SJCRH30 (cell line): Measurements from ENCODE around the gene OSBPL6. TPM values are rescaled to one million over a fixed set of nuclear protein-coding genes. Genes with fewer than 3 reads are reported as not detected.

Experiments
- DNase-seq, 2 experiments: peaks; one replicate each; pipeline ENCODE4 v3.0.0-alpha.2; 2015 to 2020
- H3K27ac ChIP-seq: fragments of 250-450 bp; sonication (Bioruptor Pico); 2 replicates; pipeline ENCODE4 v1.5.1; 2020; ENCODE audit warnings: mild to moderate bottlenecking, moderate library complexity
- H3K27me3 ChIP-seq: fragments of 250-450 bp; sonication (Bioruptor Pico); 2 replicates; pipeline ENCODE4 v1.5.1; 2020; ENCODE audit warnings: mild to moderate bottlenecking, moderate library complexity
- H3K36me3 ChIP-seq: fragments of 250-450 bp; sonication (Bioruptor Pico); 2 replicates; pipeline ENCODE4 v1.5.1; 2020; ENCODE audit warnings: mild to moderate bottlenecking, moderate library complexity
- H3K4me1 ChIP-seq: fragments of 250-450 bp; sonication (Bioruptor Pico); 2 replicates; pipeline ENCODE4 v1.5.1; 2020; ENCODE audit warnings: mild to moderate bottlenecking, moderate library complexity
- H3K4me3 ChIP-seq: fragments of 250-450 bp; sonication (Bioruptor Pico); 2 replicates; pipeline ENCODE4 v1.5.1; 2020; ENCODE audit warnings: mild to moderate bottlenecking, moderate library complexity
- H3K9me3 ChIP-seq: fragments of 250-450 bp; sonication (Bioruptor Pico); replicated peaks from 2 replicates; pipeline ENCODE4 v1.5.1; 2020; ENCODE audit warnings: mild to moderate bottlenecking, moderate library complexity
- total RNA-seq: library from RNA; depleted of rRNA; stranded (reverse); fragments of >200 nt; shearing (Covaris generic); gene quantifications from 2 replicates; pipeline ENCODE4 v1.2.3, GENCODE V29; 2014

OSBPL6 gene
- total RNA-seq, 1 experiment from 2014 or later, result 14.6 TPM

DNA sequence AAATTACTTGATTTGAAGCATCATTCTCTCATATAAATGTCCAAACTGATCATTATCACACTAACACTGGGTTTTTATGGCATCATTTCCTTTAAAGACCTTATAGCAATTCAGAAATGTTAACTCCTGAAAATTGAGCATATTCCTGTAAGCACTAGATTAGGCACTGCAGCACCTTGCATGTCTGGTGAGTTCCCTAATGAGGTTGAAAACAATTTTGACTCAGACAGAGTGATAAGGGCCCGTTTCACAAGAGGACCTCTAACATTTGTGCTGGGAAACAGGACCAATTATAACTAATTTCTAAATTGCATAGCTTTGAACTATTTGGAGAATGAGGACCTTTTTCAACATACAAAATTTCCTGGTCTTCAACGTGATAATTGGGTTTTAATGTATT, 69.9 kb downstream of the OSBPL6 start:
- H3K27ac ChIP-seq, result no peak overlapping the region
- H3K4me1 ChIP-seq, result peaks cover 11% of the 10 kb centered on the region
- no peak for DNase-seq
- no peaks in the 10 kb centered on the region for H3K27me3 ChIP-seq
- no peaks in the 10 kb centered on the region for H3K9me3 ChIP-seq
- no peaks in the 10 kb centered on the region for H3K36me3 ChIP-seq
- no peak overlapping the region for H3K4me3 ChIP-seq

DNA sequence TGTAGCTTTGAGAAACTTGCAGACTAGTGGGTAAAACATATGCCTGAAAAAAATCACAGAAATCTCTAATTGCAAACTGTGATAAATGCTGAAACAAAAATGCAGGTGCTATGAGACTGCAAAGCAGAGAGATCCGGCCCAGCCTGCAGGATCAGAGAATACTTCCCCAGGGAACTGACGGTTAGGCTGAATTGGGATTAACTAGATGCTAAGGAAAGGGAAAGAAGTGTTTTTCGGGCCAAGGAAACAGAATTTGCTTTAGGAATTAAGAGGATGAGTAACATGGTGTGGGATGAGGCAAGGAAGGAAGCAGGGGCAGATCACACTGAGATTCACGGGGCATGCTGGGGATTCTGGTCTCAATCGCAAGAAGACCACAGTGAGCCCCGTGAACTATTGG, 71.5 kb downstream of the OSBPL6 start:
- Histone ChIP-seq H3K9me3 (no peaks in the 10 kb centered on the region), H3K27me3 (no peaks in the 10 kb centered on the region), H3K4me3 (no peak overlapping the region), H3K4me1 (peaks cover 8% of the 10 kb centered on the region; the same call in 1 of the 2 replicates), H3K36me3 (no peaks in the 10 kb centered on the region), H3K27ac (no peak overlapping the region)
- DNase-seq, result no peak

DNA sequence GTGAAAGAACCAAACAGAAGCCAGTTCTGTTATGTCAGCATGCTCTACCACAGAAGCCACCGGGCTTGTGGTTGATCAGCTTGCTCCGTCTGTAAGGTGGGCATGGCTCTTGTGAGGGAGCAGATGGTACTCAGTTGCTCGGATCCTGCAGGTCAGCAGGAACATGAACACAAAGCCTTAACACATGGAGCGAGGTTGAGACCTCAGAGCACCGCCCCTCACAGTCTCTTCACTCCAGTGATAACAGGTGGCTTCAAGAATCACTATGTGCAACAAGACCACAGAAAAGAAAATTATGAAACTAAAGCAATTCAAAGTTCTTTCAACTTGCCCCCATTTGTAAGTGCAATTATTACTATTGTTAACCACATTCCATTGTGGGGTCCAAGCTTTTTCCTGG, 72.1 kb downstream of the OSBPL6 start:
- Histone ChIP-seq H3K36me3 (no peaks in the 10 kb centered on the region), H3K9me3 (no peaks in the 10 kb centered on the region), H3K4me3 (no peak overlapping the region), H3K4me1 (peaks cover 8% of the 10 kb centered on the region; the same call in 1 of the 2 replicates), H3K27ac (no peak overlapping the region), H3K27me3 (no peaks in the 10 kb centered on the region)
- peak in 1 of 2 experiments; percentile 35 for DNase-seq

DNA sequence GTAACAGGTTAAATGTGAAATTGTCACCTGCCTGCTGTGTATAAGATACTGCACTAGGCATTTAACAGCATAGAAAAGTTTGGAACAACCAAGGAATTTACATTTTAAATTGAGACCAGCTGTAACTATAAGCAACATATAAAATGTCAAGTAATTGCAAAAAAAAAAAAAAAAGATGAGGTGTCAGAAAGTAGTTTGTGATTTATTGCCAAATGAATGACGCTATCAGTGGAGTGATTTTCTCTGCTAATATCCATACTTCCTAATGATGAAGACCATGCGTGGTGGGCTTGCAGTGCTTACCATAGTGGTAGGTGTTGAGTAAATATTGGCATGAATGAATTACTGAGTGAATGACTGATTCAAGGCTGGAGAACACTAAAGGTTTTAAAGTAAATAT, 73.3 kb downstream of the OSBPL6 start:
- Histone ChIP-seq H3K36me3 (no peaks in the 10 kb centered on the region), H3K4me3 (no peak overlapping the region), H3K27ac (no peak overlapping the region), H3K9me3 (no peaks in the 10 kb centered on the region; the same call in 1 of the 2 replicates), H3K27me3 (no peaks in the 10 kb centered on the region), H3K4me1 (peaks cover 8% of the 10 kb centered on the region; the same call in 1 of the 2 replicates)
- no peak for DNase-seq

DNA sequence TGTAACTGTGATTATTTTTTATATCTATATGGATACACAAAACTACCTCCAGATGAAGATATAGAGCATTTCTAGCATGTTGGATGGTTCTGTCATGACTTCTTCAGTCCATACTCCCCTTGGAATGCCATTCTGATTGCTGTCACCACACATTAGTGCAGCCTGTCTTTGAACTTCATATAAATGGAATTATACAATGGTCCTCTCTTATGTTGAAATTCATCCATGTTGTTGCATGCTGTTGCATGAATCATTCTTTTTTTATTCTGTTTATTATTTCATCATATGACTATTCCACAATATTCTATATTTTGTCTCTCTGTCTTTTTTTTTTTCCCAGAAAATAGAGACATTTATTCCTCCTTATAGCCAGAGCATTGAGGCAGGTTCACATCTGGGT, 74.1 kb downstream of the OSBPL6 start:
- no peak for DNase-seq
- H3K9me3 ChIP-seq, result no peaks in the 10 kb centered on the region; the same call in 1 of the 2 replicates

DNA sequence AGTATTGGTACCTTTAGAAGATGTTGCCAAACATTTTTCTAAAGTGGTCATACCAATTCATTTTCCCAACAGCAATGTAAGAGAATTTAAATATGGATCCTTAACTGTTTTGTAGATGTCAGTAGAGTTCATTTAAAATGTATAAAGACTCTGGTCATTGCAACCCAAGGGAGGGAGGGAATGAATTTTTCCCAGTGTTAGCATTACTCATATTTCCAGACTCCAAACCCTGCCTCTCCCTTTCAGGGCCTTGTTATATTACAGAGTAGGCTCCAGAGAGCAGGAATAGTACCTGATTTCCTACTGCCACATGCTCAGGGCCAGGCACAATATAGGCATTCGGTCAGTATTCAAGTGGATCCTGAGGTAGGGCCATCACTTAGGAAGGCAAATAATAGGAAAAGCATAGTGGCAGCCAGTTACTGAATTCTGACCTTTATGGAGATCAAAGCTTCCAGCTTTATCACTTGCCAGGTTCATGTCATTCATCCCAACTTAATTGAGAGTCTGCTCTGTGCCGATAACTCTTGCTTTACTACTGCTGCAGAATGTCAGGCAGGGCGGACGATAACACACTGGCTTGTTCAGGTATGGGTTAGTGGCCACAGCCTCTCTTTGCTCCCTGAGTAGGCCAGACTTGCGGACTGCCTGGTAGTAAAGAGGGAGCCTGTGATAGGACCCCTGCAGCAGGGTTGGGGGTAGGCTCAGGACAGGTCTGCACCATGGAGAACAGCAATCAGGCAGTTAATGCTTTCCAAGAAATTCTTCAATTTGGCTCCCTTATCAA, 75.3 kb downstream of the OSBPL6 start:
- no peak for DNase-seq
- Histone ChIP-seq H3K27ac (no peak overlapping the region), H3K9me3 (no peaks in the 10 kb centered on the region; the same call in 1 of the 2 replicates), H3K27me3 (no peaks in the 10 kb centered on the region), H3K4me1 (peaks cover 8% of the 10 kb centered on the region; the same call in 1 of the 2 replicates), H3K36me3 (no peaks in the 10 kb centered on the region), H3K4me3 (no peak overlapping the region)

More for the DNA sequence above, 74.1 kb downstream of the OSBPL6 start:
- Histone ChIP-seq H3K4me3 (no peak overlapping the region), H3K36me3 (no peaks in the 10 kb centered on the region), H3K4me1 (peaks cover 8% of the 10 kb centered on the region; the same call in 1 of the 2 replicates), H3K27me3 (no peaks in the 10 kb centered on the region), H3K27ac (no peak overlapping the region)

DNA sequence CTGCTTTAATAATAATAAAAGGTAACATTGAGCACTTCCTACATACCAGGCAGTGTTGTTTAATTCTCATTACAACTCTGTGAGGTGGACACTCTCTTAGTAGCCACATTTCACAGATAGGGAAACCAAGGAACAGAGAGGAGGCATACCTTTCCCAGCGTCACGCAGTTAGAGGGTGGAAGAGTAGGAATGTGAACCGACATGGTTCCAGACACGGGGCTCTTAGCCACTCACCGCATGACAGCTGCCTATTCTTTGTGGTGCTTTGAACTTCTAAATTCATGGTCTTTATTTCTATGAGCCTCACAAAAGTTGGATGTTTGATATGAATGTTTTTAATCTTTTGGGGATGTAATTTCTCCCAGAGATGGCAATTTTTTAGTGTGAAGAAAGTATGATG, 76.0 kb downstream of the OSBPL6 start:
- Histone ChIP-seq H3K27me3 (no peaks in the 10 kb centered on the region), H3K4me3 (no peak overlapping the region), H3K27ac (no peak overlapping the region), H3K36me3 (no peaks in the 10 kb centered on the region), H3K9me3 (no peaks in the 10 kb centered on the region; the same call in 1 of the 2 replicates), H3K4me1 (peaks cover 8% of the 10 kb centered on the region; the same call in 1 of the 2 replicates)
- DNase-seq, result no peak

DNA sequence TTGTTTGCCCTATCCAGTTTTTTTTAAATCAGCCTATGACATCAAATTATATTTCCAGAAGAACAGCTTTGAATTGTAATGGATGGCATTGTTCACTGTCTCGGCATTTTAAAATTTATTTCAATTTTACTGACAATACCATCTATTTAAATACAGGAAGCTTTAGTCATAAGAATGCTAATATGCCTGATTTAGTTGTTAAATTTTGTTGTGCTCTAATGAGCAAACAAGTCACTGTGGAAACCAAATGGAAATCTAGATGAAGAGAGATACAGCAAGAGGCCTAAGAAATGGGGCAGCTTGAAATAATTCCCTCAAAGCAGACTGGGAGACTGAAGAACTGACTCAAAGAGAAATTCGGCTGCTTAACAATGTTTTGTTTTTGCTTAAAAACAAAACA, 76.8 kb downstream of the OSBPL6 start:
- no peaks in the 10 kb centered on the region for H3K36me3 ChIP-seq
- H3K4me1 ChIP-seq, result peaks cover 6% of the 10 kb centered on the region; the same call in 1 of the 2 replicates
- no peaks in the 10 kb centered on the region for H3K27me3 ChIP-seq
- H3K27ac ChIP-seq, result no peak overlapping the region
- H3K9me3 ChIP-seq, result no peaks in the 10 kb centered on the region; the same call in 1 of the 2 replicates
- H3K4me3 ChIP-seq, result no peak overlapping the region
- no peak for DNase-seq

DNA sequence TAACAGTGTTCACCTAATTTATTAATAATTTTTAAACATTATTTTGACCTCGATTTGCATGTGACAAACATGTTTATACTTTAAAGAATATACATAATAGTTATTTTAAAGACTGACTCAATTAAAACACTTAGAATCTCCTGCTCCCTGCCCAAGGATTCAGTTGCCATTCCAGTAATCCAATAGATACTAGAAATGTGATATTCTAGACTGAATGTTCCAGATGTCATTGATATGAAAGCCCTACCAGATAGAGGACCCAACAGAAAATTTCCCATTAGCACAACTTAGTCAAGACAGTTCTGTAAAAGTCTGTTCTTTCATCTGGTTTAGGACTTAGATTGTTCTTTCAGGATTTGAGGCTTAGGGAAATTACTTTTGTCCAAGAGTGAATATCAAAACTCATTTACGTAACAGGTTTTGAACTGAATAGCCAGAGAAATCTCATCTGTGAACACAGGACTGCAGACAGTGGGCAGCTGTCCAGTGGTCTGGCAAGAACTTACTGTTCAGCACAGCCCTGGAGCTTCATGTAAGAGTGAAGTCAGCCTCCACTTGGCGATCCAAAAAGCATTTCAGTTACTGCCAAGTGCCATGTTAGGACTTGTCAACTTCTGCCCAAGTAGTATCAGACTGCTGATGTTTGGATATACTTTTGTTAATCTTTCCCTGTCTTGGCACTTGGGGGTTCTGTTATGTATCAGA, 77.5 kb downstream of the OSBPL6 start:
- DNase-seq, result no peak
- H3K4me1 ChIP-seq, result no peaks in the 10 kb centered on the region
- H3K9me3 ChIP-seq, result no peaks in the 10 kb centered on the region; the same call in 1 of the 2 replicates
- no peaks in the 10 kb centered on the region for H3K27me3 ChIP-seq
- H3K4me3 ChIP-seq, result no peak overlapping the region
- H3K36me3 ChIP-seq, result no peaks in the 10 kb centered on the region
- no peak overlapping the region for H3K27ac ChIP-seq

DNA sequence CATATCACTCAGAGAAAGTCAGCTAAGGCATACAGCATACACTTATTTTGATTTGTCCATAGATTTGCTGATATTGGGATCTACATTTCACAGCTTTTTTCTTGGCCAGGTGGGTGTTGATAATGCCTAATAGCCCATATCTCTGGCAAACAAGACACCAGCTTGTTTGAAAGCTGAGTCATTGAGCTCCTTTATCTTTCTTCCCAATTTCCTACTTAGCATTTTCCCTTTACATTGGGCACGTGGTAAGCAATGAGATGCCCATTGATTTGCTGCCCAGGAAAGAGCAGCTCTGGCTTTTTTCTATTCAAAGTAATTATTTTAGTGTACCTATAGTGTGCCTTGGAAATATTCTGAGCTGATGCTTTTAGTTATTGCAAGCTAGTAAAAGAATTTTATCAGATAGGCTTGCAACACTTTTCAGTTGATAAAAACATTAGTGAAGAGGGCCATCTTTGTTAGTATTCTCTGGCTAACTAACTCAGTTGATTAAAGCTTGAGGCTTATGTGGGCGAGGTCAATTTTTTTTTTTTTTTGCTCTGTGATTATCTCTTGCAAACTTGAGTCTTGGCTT, 79.6 kb downstream of the OSBPL6 start:
- Histone ChIP-seq H3K36me3 (no peaks in the 10 kb centered on the region), H3K4me1 (peaks cover 10% of the 10 kb centered on the region), H3K27ac (no peak overlapping the region), H3K27me3 (no peaks in the 10 kb centered on the region), H3K9me3 (no peaks in the 10 kb centered on the region; the same call in 1 of the 2 replicates), H3K4me3 (no peak overlapping the region)
- DNase-seq, result no peak

DNA sequence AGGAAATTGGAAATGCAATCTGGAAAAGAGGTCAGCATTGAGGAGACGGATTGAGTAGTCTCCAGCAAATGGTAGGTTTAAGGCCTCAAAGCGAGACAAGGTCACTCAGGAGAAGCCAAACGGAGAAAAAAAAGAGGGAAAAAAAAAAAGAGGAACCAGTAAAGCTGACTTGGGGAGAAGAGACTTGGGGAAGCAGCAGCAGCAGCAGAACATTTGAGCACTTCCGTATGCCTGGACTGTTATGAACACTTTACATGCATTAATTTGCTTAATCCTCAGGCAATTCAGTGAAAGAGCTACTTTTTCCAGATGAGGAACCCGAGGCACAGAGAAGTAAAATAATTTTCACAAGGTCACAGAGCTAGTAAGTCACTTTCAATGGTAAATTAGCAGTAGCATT, 81.3 kb downstream of the OSBPL6 start:
- no peaks in the 10 kb centered on the region; the same call in 1 of the 2 replicates for H3K9me3 ChIP-seq
- H3K27me3 ChIP-seq, result no peaks in the 10 kb centered on the region
- H3K27ac ChIP-seq, result no peak overlapping the region
- DNase-seq, result no peak
- H3K4me3 ChIP-seq, result no peak overlapping the region
- no peaks in the 10 kb centered on the region for H3K36me3 ChIP-seq
- peaks cover 19% of the 10 kb centered on the region for H3K4me1 ChIP-seq

DNA sequence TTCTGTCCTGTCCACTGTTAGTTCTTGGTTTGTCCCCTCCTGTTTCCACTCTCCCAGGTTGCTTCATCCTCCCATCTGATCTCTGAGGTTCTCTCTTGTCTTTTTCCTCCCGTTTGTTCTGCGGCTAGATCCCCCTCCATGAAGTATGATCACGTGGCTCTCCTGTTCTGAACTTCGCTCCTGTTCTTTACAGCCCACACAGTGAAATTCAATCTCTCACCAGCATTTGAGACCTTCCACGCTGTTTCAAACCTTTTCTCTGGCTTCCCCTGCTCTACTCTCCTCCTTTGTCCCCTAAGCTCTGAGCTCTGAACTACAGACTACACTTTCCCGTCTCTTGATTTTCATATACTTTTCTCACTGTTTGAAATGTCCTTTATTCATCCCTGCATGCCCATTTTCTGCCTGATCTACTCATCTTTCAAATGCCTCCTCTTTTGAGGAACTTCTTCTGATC, 83.5 kb downstream of the OSBPL6 start:
- Histone ChIP-seq H3K4me1 (peaks cover 19% of the 10 kb centered on the region), H3K27me3 (no peaks in the 10 kb centered on the region), H3K27ac (peak overlapping the region; percentile 51), H3K4me3 (peak overlapping the region; percentile 27), H3K9me3 (no peaks in the 10 kb centered on the region), H3K36me3 (no peaks in the 10 kb centered on the region)
- DNase-seq, result peak; percentile 62 to 87

DNA sequence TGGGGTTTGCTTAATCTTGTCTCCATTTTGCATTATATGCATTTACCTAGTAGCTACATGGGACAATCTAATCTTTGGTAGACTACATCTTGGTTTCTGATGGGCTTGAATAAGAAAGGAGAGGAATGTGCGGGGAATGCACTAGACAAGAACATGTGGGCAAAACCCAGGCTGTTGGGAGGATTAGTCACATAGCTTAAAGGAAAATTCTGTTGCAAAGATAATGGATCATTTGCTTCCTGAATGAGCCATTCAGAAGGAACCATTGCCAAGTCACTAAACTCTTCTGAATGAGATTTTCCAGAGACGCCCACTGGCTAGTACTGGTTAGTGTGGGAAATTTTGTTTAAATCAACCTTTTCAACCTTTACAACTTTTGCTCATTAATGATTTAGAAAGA, 84.8 kb downstream of the OSBPL6 start:
- Histone ChIP-seq H3K36me3 (no peaks in the 10 kb centered on the region), H3K4me3 (no peak overlapping the region), H3K4me1 (peaks cover 19% of the 10 kb centered on the region), H3K9me3 (no peaks in the 10 kb centered on the region), H3K27ac (no peak overlapping the region), H3K27me3 (no peaks in the 10 kb centered on the region)
- peak; percentile 30 to 60 for DNase-seq

DNA sequence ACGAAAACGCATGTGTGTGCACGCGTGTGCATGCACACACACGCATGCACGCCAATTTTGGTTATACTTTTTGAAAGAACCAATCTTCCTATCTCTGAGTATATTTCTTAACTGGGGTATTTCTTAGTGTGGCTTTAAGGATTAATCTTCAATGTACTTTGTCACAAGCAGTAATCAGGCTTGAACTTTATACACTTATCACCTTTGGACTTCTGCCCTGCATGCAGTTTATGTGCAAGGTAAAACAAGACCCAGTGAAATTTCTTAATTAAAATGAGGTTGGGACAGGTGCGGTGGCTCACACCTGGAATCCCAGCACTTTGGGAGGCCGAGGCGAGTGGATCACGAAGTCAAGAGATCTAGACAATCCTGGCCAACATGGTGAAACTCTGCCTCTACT, 85.3 kb downstream of the OSBPL6 start:
- Histone ChIP-seq H3K4me1 (peaks cover 19% of the 10 kb centered on the region), H3K36me3 (no peaks in the 10 kb centered on the region), H3K4me3 (no peak overlapping the region), H3K27me3 (no peaks in the 10 kb centered on the region), H3K9me3 (no peaks in the 10 kb centered on the region), H3K27ac (no peak overlapping the region)
- DNase-seq, result no peak
